ENCODE measurements around the gene FOXL1. TPM values are rescaled to one million over a fixed set of nuclear protein-coding genes. Genes with fewer than 3 reads are reported as not detected.

Gene FOXL1
- polyA plus RNA-seq, 1 donor (not counting 4 experiments of a cell fraction or from before 2014, with no cell fraction given), result 0.10 TPM

DNA sequence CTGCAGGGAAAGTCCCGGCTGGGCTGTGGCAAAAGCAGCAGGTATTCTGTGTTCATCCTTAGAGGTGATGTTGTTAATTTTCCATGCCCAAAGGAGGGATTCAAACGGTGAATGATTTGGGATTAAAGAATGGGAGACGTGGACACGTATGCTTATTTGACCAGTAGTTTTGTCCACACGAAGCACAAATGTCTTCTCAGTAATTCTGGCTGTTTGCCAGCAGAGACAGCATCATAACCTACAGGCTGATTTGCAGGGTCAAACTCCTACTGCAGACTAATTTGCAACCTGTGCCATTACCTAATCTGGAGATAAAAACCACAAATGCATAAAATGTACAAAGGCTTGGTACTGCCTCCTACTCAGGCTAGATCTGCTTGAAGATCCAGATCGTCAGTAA, 37.5 kb upstream of the FOXL1 start:
- Histone ChIP-seq H3K9me3 (ENCODE audit: control insufficient read depth, low read depth, low read length) (no peaks in the 10 kb centered on the region), H3K4me1 (ENCODE audit: control insufficient read depth, extremely low read depth, insufficient read depth, low read length) (no peaks in the 10 kb centered on the region), H4K20me1 (ENCODE audit: control insufficient read depth, extremely low read depth, insufficient read depth, low read length) (no peaks in the 10 kb centered on the region), H2AFZ (ENCODE audit: control insufficient read depth, low read length) (no peak overlapping the region), H3K4me2 (ENCODE audit: control insufficient read depth, extremely low read depth, insufficient read depth, low read depth, low read length) (no peak overlapping the region), H3K9ac (ENCODE audit: control insufficient read depth, extremely low read depth, insufficient read depth, low read length) (no peak overlapping the region), H3K9me1 (ENCODE audit: control insufficient read depth, extremely low read depth, insufficient read depth, low read length) (no peaks in the 10 kb centered on the region), H3K79me2 (ENCODE audit: control insufficient read depth, insufficient read depth, low read length) (no peaks in the 10 kb centered on the region), H3K4me3 (ENCODE audit: control insufficient read depth in 2 of 3, extremely low read depth in 1 of 3, insufficient read depth in 2 of 3, low read depth in 1 of 3, low read length in 3 of 3) (no peak overlapping the region), H3K36me3 (ENCODE audit: control insufficient read depth in 2 of 2, extremely low read depth in 1 of 2, insufficient read depth in 2 of 2, low read length in 2 of 2) (peaks cover 19 to 43% of the 10 kb centered on the region in 2 experiments), H3K27me3 (ENCODE audit: control insufficient read depth, extremely low read depth, insufficient read depth, low read length) (no peaks in the 10 kb centered on the region), H3K27ac (ENCODE audit: control insufficient read depth, insufficient read depth, low read length) (no peak overlapping the region)
- no peak for DNase-seq (ENCODE audit: low read depth, low spot score)
- dilution Hi-C loops (cut with MboI; ENCODE audit: extremely low pct_ligation_motif_present, low sequenced_read_pairs), result no loop called here
- no peak for TF ChIP-seq EZH2 (IDR thresholded peaks at IDR 0.05; ENCODE audit: low read length)
- TF ChIP-seq, protein P1, sequence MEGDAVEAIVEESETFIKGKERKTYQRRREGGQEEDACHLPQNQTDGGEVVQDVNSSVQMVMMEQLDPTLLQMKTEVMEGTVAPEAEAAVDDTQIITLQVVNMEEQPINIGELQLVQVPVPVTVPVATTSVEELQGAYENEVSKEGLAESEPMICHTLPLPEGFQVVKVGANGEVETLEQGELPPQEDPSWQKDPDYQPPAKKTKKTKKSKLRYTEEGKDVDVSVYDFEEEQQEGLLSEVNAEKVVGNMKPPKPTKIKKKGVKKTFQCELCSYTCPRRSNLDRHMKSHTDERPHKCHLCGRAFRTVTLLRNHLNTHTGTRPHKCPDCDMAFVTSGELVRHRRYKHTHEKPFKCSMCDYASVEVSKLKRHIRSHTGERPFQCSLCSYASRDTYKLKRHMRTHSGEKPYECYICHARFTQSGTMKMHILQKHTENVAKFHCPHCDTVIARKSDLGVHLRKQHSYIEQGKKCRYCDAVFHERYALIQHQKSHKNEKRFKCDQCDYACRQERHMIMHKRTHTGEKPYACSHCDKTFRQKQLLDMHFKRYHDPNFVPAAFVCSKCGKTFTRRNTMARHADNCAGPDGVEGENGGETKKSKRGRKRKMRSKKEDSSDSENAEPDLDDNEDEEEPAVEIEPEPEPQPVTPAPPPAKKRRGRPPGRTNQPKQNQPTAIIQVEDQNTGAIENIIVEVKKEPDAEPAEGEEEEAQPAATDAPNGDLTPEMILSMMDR (optimal IDR thresholded peaks at IDR 0.05 in 1 of 3, IDR thresholded peaks at IDR 0.05 in 1 of 3, conservative IDR thresholded peaks at IDR 0.05 in 1 of 3; ENCODE audit: extremely low read depth in 1 of 3, insufficient read depth in 2 of 3, low read length in 3 of 3), result no peak
- no peak for FAIRE-seq

DNA sequence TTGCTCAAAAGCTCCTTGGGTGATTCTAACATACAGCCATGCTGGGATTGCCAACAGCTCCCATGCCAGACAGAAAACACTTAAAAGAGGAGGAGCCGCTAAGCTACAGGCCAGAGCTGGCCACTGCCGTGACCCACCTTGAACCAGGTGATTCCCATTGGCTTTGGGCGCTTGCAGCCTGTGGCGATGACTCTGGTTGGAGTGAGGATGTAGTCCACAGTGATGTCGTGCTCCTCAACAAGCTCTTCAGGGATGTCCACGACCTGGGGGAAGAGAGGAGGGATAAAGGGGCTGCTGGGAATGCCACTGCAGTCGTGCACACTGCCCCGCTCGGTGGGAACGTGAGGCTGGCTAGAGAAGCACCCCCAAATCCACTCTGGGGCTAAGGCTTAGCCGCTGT, 36.8 kb upstream of the FOXL1 start:
- Histone ChIP-seq H3K4me1 (ENCODE audit: control insufficient read depth, extremely low read depth, insufficient read depth, low read length) (no peaks in the 10 kb centered on the region), H4K20me1 (ENCODE audit: control insufficient read depth, extremely low read depth, insufficient read depth, low read length) (no peaks in the 10 kb centered on the region), H3K27me3 (ENCODE audit: control insufficient read depth, extremely low read depth, insufficient read depth, low read length) (no peaks in the 10 kb centered on the region), H3K36me3 (ENCODE audit: control insufficient read depth in 2 of 2, extremely low read depth in 1 of 2, insufficient read depth in 2 of 2, low read length in 2 of 2) (peaks cover 17 to 49% of the 10 kb centered on the region in 2 experiments), H3K4me2 (ENCODE audit: control insufficient read depth, extremely low read depth, insufficient read depth, low read depth, low read length) (no peak overlapping the region), H3K4me3 (ENCODE audit: control insufficient read depth in 2 of 3, extremely low read depth in 1 of 3, insufficient read depth in 2 of 3, low read depth in 1 of 3, low read length in 3 of 3) (no peak overlapping the region), H3K9me3 (ENCODE audit: control insufficient read depth, low read depth, low read length) (no peaks in the 10 kb centered on the region), H2AFZ (ENCODE audit: control insufficient read depth, low read length) (no peak overlapping the region), H3K9ac (ENCODE audit: control insufficient read depth, extremely low read depth, insufficient read depth, low read length) (no peak overlapping the region), H3K9me1 (ENCODE audit: control insufficient read depth, extremely low read depth, insufficient read depth, low read length) (no peaks in the 10 kb centered on the region), H3K27ac (ENCODE audit: control insufficient read depth, insufficient read depth, low read length) (no peak overlapping the region), H3K79me2 (ENCODE audit: control insufficient read depth, insufficient read depth, low read length) (no peaks in the 10 kb centered on the region)
- FAIRE-seq (no peak), DNase-seq (ENCODE audit: low read depth, low spot score) (no peak)
- dilution Hi-C loops (cut with MboI; ENCODE audit: extremely low pct_ligation_motif_present, low sequenced_read_pairs), result no loop called here
- TF ChIP-seq EZH2 (IDR thresholded peaks at IDR 0.05; ENCODE audit: low read length), result no peak
- TF ChIP-seq, protein P1 (optimal IDR thresholded peaks at IDR 0.05 in 1 of 3, IDR thresholded peaks at IDR 0.05 in 1 of 3, conservative IDR thresholded peaks at IDR 0.05 in 1 of 3; ENCODE audit: extremely low read depth in 1 of 3, insufficient read depth in 2 of 3, low read length in 3 of 3), result no peak

Measured in keratinocyte (primary cell).